Effector CD4-positive, alpha-beta T cell (primary cell): ENCODE measurements around the gene RTN4.
A peak's percentile ranks its signal among the peaks of the same experiment; 100 is the strongest.

Experiments
- DNase-seq: peaks from one replicate; pipeline ENCODE4 v3.0.0-alpha.2; 2020

RTN4 gene

GRCh38 chr2:55035716-55036115 lies 14.5 kb downstream of the RTN4 start:
- DNase-seq: no peak

- DNase-seq: no peak
Measured at GRCh38 chr2:55033921-55034320, 16.3 kb downstream of the RTN4 start.

- DNase-seq: no peak
Measured at GRCh38 chr2:55033076-55033742, 17.0 kb downstream of the RTN4 start.

DNA sequence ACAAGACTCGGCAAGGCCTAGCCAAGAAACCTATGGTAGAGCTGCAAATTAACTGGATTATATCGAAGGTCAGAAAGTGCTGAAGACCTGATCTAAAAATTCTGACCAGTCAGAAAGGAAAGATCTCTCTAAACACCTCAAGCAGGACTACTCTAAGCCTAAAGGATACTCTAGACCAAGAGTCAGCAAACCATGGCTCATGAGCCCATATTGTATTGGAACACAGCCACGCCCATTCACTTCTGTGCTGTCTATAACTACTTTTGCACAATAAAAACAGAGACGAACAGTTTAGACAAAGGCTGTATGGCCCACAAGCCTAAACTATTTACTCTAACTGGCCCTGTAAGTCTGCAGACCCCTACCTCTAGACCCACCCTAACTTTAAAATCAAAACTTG lies 18.7 kb downstream of the RTN4 start:
- DNase-seq: no peak

DNA sequence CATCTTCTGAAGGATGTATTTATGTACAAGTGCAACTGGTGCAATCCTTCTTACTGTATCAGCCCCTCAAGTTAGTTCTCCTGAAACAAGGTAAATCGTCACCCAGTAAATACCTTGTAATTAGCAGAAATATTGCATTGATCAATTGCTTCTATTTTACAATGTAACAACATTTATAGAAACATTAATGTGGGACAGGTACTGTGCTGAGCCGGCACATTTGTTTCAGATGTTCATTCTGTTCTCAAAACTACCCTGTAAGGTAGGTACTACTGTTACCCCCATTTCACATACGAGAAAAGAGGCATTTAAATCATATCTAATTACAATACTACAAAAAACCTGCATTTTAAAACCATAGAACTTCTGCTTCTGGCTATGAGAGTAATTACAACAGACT lies 19.5 kb downstream of the RTN4 start:
- no peak for DNase-seq

DNA sequence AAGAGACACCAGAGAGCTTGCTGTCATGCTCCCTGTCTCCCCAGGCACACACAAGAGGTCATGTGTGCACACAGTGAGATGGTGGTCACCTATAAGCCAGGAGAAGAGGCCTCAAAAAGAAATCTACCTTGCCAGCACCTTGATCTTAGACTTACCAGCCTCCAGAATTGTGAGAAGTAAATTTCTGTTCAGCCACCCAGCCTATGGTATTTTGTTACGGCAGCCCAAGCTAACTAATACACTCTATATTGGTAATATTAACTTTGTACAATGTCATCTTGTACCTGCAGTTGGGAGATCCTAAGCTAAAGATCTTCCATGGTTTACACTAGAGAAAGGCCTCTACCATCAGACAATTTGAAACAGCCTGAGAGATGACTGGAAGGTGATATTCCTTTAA lies 21.2 kb downstream of the RTN4 start:
- no peak for DNase-seq

DNA sequence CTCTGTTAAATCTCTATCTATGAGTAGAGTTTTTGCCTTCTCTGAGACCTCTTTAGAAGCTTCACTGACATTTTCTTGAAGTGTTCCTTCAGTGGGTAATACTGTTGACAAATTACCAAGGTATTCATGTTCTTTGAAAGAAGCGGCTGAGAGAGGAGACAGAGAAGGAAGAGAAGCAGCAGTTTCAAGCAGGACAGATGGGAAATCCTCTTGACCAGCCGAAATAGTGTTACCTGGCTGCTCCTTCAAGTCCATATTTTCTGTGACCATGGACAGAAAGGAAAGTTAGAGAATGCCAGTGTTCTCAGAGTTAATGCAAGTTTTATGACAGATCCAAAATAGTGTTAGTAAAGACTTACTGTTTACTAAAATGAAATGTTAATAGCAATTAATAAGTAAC lies 23.0 kb downstream of the RTN4 start:
- no peak for DNase-seq

GRCh38 chr2:55026202-55026601 lies 24.0 kb downstream of the RTN4 start:
- no peak for DNase-seq

GRCh38 chr2:55025627-55026026 lies 24.6 kb downstream of the RTN4 start:
- DNase-seq: no peak

- DNase-seq: no peak
Measured at GRCh38 chr2:55025082-55025481, 25.2 kb downstream of the RTN4 start.

GRCh38 chr2:55022476-55022875 lies 27.8 kb downstream of the RTN4 start:
- no peak for DNase-seq

- no peak for DNase-seq
Measured at GRCh38 chr2:55019526-55020258, 30.6 kb downstream of the RTN4 start.

DNA sequence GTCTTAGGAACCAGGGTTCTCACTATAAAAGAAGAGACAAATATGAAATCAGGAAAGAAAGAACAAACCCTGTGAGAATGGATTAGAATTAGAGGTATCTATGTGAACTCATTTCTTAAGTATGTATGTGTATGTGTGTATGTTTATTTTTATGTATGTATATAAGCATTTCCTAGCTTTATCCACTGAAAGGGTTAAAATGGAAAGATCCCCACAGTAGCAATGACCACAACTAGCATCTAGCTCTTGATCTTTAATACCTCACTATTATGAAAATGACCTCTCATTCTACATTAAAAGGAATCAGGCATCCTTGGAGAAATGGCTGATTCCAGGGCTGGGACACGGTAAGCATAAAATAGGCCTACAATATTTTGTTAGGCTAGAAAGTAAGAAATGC lies 31.6 kb downstream of the RTN4 start:
- DNase-seq: no peak

- no peak for DNase-seq
Measured at GRCh38 chr2:55017880-55018279, 32.4 kb downstream of the RTN4 start.

GRCh38 chr2:55017428-55017827 lies 32.8 kb downstream of the RTN4 start:
- DNase-seq: no peak

GRCh38 chr2:55014962-55015939 lies 35.0 kb downstream of the RTN4 start:
- DNase-seq: peak; percentile 16

DNA sequence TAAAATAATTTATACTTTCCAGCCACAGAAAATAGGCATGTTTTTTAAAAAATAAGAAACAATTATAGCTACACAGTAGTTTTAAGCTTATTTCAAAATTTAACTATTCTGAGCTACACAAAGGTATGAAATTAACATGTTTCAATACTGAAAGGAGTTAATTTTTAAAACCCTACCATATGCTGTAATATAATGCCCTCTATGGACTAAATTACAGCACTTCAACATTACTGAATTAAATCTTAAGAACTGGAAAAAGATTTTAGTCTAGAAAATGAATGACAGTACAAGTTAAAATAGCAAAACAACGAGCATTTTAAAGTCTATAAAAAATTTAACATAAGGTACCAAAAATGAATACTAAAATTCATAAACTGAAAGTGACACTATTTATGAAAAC lies 36.3 kb downstream of the RTN4 start:
- no peak for DNase-seq

- DNase-seq: no peak
Measured at GRCh38 chr2:55012672-55013484, 37.4 kb downstream of the RTN4 start.

DNA sequence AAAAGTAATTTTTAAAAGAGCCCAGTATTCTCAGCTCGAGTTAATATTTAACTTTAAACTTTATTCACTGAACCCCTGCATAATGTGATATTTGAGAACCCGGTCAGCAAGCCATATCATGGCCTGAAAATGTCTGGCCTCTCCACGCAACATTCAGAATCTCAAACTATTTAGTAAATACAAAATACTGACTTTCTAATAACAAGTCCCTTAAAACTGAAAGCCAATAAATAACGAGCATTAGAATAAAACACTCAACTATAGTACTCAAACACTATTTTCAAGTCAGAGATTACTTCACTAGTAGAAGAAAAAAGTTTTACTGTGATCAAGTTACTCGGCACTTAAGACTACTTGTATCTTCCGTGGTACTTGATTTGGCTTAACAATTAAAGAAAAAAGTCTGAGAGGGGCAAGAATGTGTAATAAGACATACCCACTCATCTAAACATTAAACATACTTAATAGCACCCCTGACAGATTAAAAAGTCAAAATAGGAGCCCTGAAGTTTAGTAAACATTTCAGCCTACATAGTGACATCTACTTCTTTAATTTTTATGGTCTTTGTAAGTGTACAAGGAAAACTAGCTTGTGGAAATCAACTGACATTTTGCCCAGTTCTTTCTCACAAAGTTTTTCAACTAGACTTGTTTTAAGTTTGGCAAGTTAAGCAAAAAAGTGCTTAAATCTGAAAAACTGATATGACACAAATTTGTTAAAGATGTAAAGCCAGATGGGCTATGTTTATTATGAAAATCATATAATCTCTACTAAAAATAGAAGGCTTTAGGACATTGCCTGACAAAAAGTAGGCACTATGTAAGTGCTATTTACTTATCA lies 38.2 kb downstream of the RTN4 start:
- no peak for DNase-seq

DNA sequence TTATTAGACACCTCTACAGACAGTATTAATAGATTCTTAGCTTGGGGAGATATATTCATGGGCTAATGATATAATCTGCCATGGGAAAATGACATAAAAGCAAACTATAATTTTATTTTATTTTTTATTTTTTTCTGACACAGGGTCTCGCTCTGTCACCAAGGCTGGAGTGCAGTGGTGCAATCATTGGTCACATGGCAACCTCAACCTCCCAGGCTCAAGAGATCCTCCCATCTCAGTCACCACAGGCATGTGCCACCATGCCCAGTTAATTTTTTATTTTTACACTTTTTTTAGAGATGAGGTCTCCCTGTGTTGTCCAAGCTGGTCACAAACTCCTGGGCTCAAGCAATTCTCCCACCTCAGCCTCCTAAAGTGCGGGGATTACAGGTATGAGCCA lies 39.3 kb downstream of the RTN4 start:
- no peak for DNase-seq

GRCh38 chr2:55010149-55010591 lies 40.1 kb downstream of the RTN4 start:
- DNase-seq: peak; percentile 46
